ENCODE results near the gene ZNF674. TPM values are rescaled to one million over a fixed set of nuclear protein-coding genes. Genes with fewer than 3 reads are reported as not detected.

Gene ZNF674
- total and polyA plus RNA-seq, 2 of the 4 experiments (the other 2 are of a cell fraction), result 2.2 to 13.4 TPM

GRCh38 chrX:46459603-46460002 lies 85.6 kb downstream of the ZNF674 start:
- H2AFZ ChIP-seq (replicated peaks; ENCODE audit: low read length, poor library complexity), result no peak overlapping the region
- BruUV-seq (replicated peaks), result no TSS peak
- H2BK5ac ChIP-seq (ENCODE audit: low read depth, low read length, poor library complexity, severe bottlenecking), result no peak overlapping the region
- no peak for DNase-seq
- no peak overlapping the region for H3K9ac ChIP-seq (ENCODE audit: low read depth, low read length)
- no peak overlapping the region for H2AK9ac ChIP-seq (replicated peaks; ENCODE audit: low read depth, low read length, poor library complexity)
- no peak overlapping the region for H3K4me3 ChIP-seq (ENCODE audit: insufficient read depth, low read depth, low read length)
- peaks cover 2 to 3% of the 10 kb centered on the region in 2 experiments; a peak in 2 of 4 replicates for H3K79me1 ChIP-seq (ENCODE audit: low read depth in 1 of 2, low read length in 2 of 2)
- H3K4ac ChIP-seq (ENCODE audit: low read depth, low read length), result no peak overlapping the region
- TF ChIP-seq FOS (IDR thresholded peaks at IDR 0.05; ENCODE audit: low read depth, low read length), result no peak
- TF ChIP-seq USF2 (IDR thresholded peaks at IDR 0.05; ENCODE audit: low read depth, low read length), result no peak
- TF ChIP-seq RAD21 (IDR thresholded peaks at IDR 0.05; ENCODE audit: low read length), result no peak
- no peak for TF ChIP-seq POLR2A (IDR thresholded peaks at IDR 0.05; ENCODE audit: low read depth, low read length)
- TF ChIP-seq ELK1 (IDR thresholded peaks at IDR 0.05; ENCODE audit: borderline replicate concordance, low read depth, low read length), result no peak
- no peak for TF ChIP-seq CHD1 (IDR thresholded peaks at IDR 0.05; ENCODE audit: low read depth, low read length)
- TF ChIP-seq MXI1 (IDR thresholded peaks at IDR 0.05; ENCODE audit: borderline replicate concordance, low read depth, low read length), result no peak
- TF ChIP-seq RFX5 (IDR thresholded peaks at IDR 0.05; ENCODE audit: low read depth, low read length), result no peak
- no peak for TF ChIP-seq RCOR1 (IDR thresholded peaks at IDR 0.05; ENCODE audit: insufficient replicate concordance, low read length)
- no peak for TF ChIP-seq CEBPB (IDR thresholded peaks at IDR 0.05; ENCODE audit: low read depth, low read length)
- no peak for TF ChIP-seq CTCF (conservative IDR thresholded peaks at IDR 0.05; ENCODE audit: low read depth, low read length)
- TF ChIP-seq SMC3 (IDR thresholded peaks at IDR 0.05; ENCODE audit: low read depth, low read length), result no peak
- no peak overlapping the region for H3K27ac ChIP-seq (ENCODE audit: insufficient read depth, low read length)
- no peaks in the 10 kb centered on the region for H3K4me1 ChIP-seq (ENCODE audit: control insufficient read depth, insufficient read depth, low read length)
- no peak overlapping the region for H2BK15ac ChIP-seq (ENCODE audit: low read depth, low read length)
- no peak for ATAC-seq (ENCODE audit: low read depth)
- intact Hi-C loops (cut with micrococcal nuclease) (no loop called here), dilution Hi-C loops (cut with HindIII; ENCODE audit: low sequenced_read_pairs, unreplicated experiment) (no loop called here), in situ Hi-C loops (cut with MboI; ENCODE audit: low sequenced_read_pairs) (no loop called here)
- WGBS, 2 experiments (ENCODE audit: extremely low coverage in 2 of 2, insufficient read length in 1 of 2), result no CpG with 5 or more reads among the region's 3 CpGs
- no peak overlapping the region for H2AK5ac ChIP-seq (ENCODE audit: low read depth, low read length)
- H3K27me3 ChIP-seq (ENCODE audit: control insufficient read depth, insufficient read depth, low read length), result no peaks in the 10 kb centered on the region
- H3K36me3 ChIP-seq (ENCODE audit: control insufficient read depth, insufficient read depth, low read length), result peaks cover 15% of the 10 kb centered on the region
- H3K4me2 ChIP-seq (ENCODE audit: low read depth, low read length), result no peak overlapping the region
- no peak overlapping the region for H4K5ac ChIP-seq (ENCODE audit: low read depth, low read length)
- CTCF ChIA-PET, result interaction anchor here (0.7 to 1.0 kb wide), 2 partner anchors 57 to 815 kb away, joined by 3 read pairs; no protein-coding TSS in a partner anchor
- H3K18ac ChIP-seq (ENCODE audit: low read depth, low read length), result no peak overlapping the region
- no peak overlapping the region for H4K91ac ChIP-seq (ENCODE audit: insufficient read depth, low read depth, low read length)
- H3K14ac ChIP-seq (replicated peaks; ENCODE audit: low read depth, low read length), result no peak overlapping the region
- POLR2A ChIA-PET (ENCODE audit: unreplicated experiment), result no interaction called here
- no peak overlapping the region for H3K23ac ChIP-seq (ENCODE audit: low read depth, low read length)
- no peaks in the 10 kb centered on the region for H4K20me1 ChIP-seq (ENCODE audit: insufficient read depth, low read length)
- H2BK20ac ChIP-seq (ENCODE audit: low read depth, low read length), result no peak overlapping the region
- H3K56ac ChIP-seq (ENCODE audit: extremely low read depth, insufficient read depth, low read length), result no peak overlapping the region
- no peaks in the 10 kb centered on the region for H3K9me3 ChIP-seq (ENCODE audit: control insufficient read depth, insufficient read depth, low read length)
- H3K9me1 ChIP-seq (ENCODE audit: insufficient read depth, low read length), result no peaks in the 10 kb centered on the region; the same call in 1 of the 2 replicates
- H4K8ac ChIP-seq (ENCODE audit: low read depth in 2 of 2, low read length in 2 of 2), result no peak overlapping the region
- no peak overlapping the region for H2BK120ac ChIP-seq (ENCODE audit: low read depth, low read length)

Measured in IMR-90 (cell line).